H9 (cell line): ENCODE measurements around the gene CDC14A. TPM values are rescaled to one million over a fixed set of nuclear protein-coding genes. Genes with fewer than 3 reads are reported as not detected.

Experiments
- DNase-seq: peaks from one replicate; pipeline ENCODE4 v3.0.0-alpha.2; 2017
- H2AFZ ChIP-seq: one replicate; pipeline ENCODE4 v1.6.1; 2013; ENCODE audit warnings: mild to moderate bottlenecking, low read length, control low read depth, moderate library complexity
- H2AK5ac ChIP-seq: 2 replicates; pipeline ENCODE4 v1.6.1; 2013; ENCODE audit warnings: low read length, control low read depth, mixed read lengths; ENCODE audit not compliant: insufficient read length
- H2BK120ac ChIP-seq: one replicate; pipeline ENCODE4 v1.6.1; 2013; ENCODE audit warnings: low read depth, mild to moderate bottlenecking, low read length, control low read depth, inconsistent platforms; ENCODE audit not compliant: poor library complexity, severe bottlenecking
- H2BK12ac ChIP-seq: 2 replicates; pipeline ENCODE4 v1.6.1; 2013; ENCODE audit warnings: low read length, control low read depth, mixed read lengths, low read depth; ENCODE audit not compliant: insufficient read length
- H2BK15ac ChIP-seq: 2 replicates; pipeline ENCODE4 v1.6.1; 2013; ENCODE audit warnings: low read depth, low read length, control low read depth
- H2BK20ac ChIP-seq: one replicate; pipeline ENCODE4 v1.6.1; 2013; ENCODE audit warnings: low read depth, mild to moderate bottlenecking, low read length, control low read depth, inconsistent platforms; ENCODE audit not compliant: poor library complexity, severe bottlenecking
- H2BK5ac ChIP-seq: 2 replicates; pipeline ENCODE4 v1.6.1; 2013; ENCODE audit warnings: low read length, control low read depth, mixed read lengths; ENCODE audit not compliant: insufficient read length
- H3K14ac ChIP-seq: 2 replicates; pipeline ENCODE4 v1.6.1; 2013; ENCODE audit warnings: low read length, control low read depth; ENCODE audit not compliant: insufficient read depth
- H3K18ac ChIP-seq: 2 replicates; pipeline ENCODE4 v1.6.1; 2013; ENCODE audit warnings: low read depth, mild to moderate bottlenecking, mixed read lengths, low read length, control low read depth; ENCODE audit not compliant: insufficient read length
- H3K23ac ChIP-seq: 2 replicates; pipeline ENCODE4 v1.6.1; 2013; ENCODE audit warnings: low read length, control low read depth, mixed read lengths, low read depth; ENCODE audit not compliant: insufficient read length
- H3K23me2 ChIP-seq: 2 replicates; pipeline ENCODE4 v1.6.1; 2013; ENCODE audit warnings: low read depth, mild to moderate bottlenecking, mixed read lengths, low read length, control low read depth; ENCODE audit not compliant: insufficient read length, poor library complexity, severe bottlenecking
- H3K27ac ChIP-seq: 2 replicates; pipeline ENCODE4 v1.5.1; 2013; ENCODE audit warnings: low read length, control low read depth, mixed read lengths, low read depth; ENCODE audit not compliant: insufficient read length
- H3K27me3 ChIP-seq: 2 replicates; pipeline ENCODE4 v1.6.1; 2013; ENCODE audit warnings: low read length, control low read depth, inconsistent platforms; ENCODE audit not compliant: insufficient read depth
- H3K4ac ChIP-seq: 2 replicates; pipeline ENCODE4 v1.6.1; 2013; ENCODE audit warnings: low read depth, mild to moderate bottlenecking, control low read depth, inconsistent platforms, low read length, moderate library complexity
- H3K4me1 ChIP-seq: 2 replicates; pipeline ENCODE4 v1.6.1; 2013; ENCODE audit warnings: low read length, control low read depth, inconsistent platforms; ENCODE audit not compliant: insufficient read depth
- H3K4me2 ChIP-seq: 2 replicates; pipeline ENCODE4 v1.6.1; 2013; ENCODE audit warnings: low read length, control low read depth, mixed read lengths; ENCODE audit not compliant: insufficient read length, insufficient read depth
- H3K56ac ChIP-seq: 2 replicates; pipeline ENCODE4 v1.6.1; 2013; ENCODE audit warnings: low read depth, mild to moderate bottlenecking, mixed read lengths, low read length, control low read depth; ENCODE audit not compliant: insufficient read length
- H3K79me1 ChIP-seq: 2 replicates; pipeline ENCODE4 v1.6.1; 2013; ENCODE audit warnings: low read depth, mild to moderate bottlenecking, moderate library complexity, low read length, control low read depth, inconsistent platforms; ENCODE audit not compliant: insufficient read depth, poor library complexity, severe bottlenecking
- H3K79me2 ChIP-seq: 2 replicates; pipeline ENCODE4 v1.6.1; 2013; ENCODE audit warnings: low read length, control low read depth, inconsistent platforms; ENCODE audit not compliant: insufficient read depth
- H3K9ac ChIP-seq: 2 replicates; pipeline ENCODE4 v1.6.1; 2013; ENCODE audit warnings: low read length, control low read depth, mixed read lengths; ENCODE audit not compliant: insufficient read length; ENCODE audit errors: extremely low read depth
- H3K9me3 ChIP-seq: one replicate; pipeline ENCODE4 v1.6.1; 2013; ENCODE audit warnings: low read depth, low read length, inconsistent platforms; ENCODE audit not compliant: control insufficient read depth
- H3T11ph ChIP-seq: one replicate; pipeline ENCODE4 v1.6.1; 2013; ENCODE audit warnings: mild to moderate bottlenecking, low read length, control low read depth, inconsistent platforms
- H4K20me1 ChIP-seq: one replicate; pipeline ENCODE4 v1.6.1; 2013; ENCODE audit not compliant: control insufficient read depth, insufficient read length, insufficient read depth
- H4K5ac ChIP-seq: 2 replicates; pipeline ENCODE4 v1.6.1; 2013; ENCODE audit warnings: low read depth, mild to moderate bottlenecking, mixed read lengths, low read length, control low read depth; ENCODE audit not compliant: insufficient read length
- H4K8ac ChIP-seq: replicated peaks from 2 replicates; pipeline ENCODE4 v1.6.1; 2013; ENCODE audit warnings: low read length, control low read depth, mixed read lengths, low read depth; ENCODE audit not compliant: insufficient read length
- H4K91ac ChIP-seq: 2 replicates; pipeline ENCODE4 v1.6.1; 2013; ENCODE audit warnings: low read depth, mild to moderate bottlenecking, moderate library complexity, mixed read lengths, low read length, control low read depth; ENCODE audit not compliant: insufficient read length
- H3K27ac Mint-ChIP-seq, 3 experiments: 2 replicates in 2 of 3; 3 replicates in 1 of 3; pipeline ENCODE4 v1.8.0; 2020 to 2021; ENCODE audit warnings: mixed read lengths in 3 of 3, mild to moderate bottlenecking in 1 of 3, moderate library complexity in 1 of 3
- H3K27me3 Mint-ChIP-seq: 2 replicates; pipeline ENCODE4 v1.8.0; 2021; ENCODE audit warnings: low read depth, mild to moderate bottlenecking, moderate library complexity, mixed read lengths
- H3K36me3 Mint-ChIP-seq, 3 experiments: 2 replicates in 2 of 3; 3 replicates in 1 of 3; pipeline ENCODE4 v1.8.0; 2020 to 2021; ENCODE audit warnings: low read depth in 3 of 3, mixed read lengths in 3 of 3; ENCODE audit not compliant: insufficient read depth in 1 of 3
- H3K4me1 Mint-ChIP-seq, 2 experiments: 2 replicates each; pipeline ENCODE4 v1.8.0; 2020; ENCODE audit warnings: mixed read lengths in 2 of 2
- H3K4me3 Mint-ChIP-seq, 2 experiments: 2 replicates in 1 of 2; 3 replicates in 1 of 2; pipeline ENCODE4 v1.8.0; 2020 to 2021; ENCODE audit warnings: mild to moderate bottlenecking in 2 of 2, mixed read lengths in 2 of 2, moderate library complexity in 1 of 2
- H3K9me3 Mint-ChIP-seq, 2 experiments: 2 replicates in 1 of 2; 3 replicates in 1 of 2; pipeline ENCODE4 v1.8.0; 2020; ENCODE audit warnings: mild to moderate bottlenecking in 2 of 2, mixed read lengths in 2 of 2, moderate library complexity in 1 of 2
- WGBS: extraction: QIAGEN DNeasy Blood & Tissue Kit; methylation state at CpG from one replicate; pipeline ENCODE4 v1.1.7; 2013; ENCODE audit warnings: missing lambda C conversion rate, low lambda C conversion rate, mixed read lengths; ENCODE audit not compliant: insufficient read length; ENCODE audit errors: extremely low coverage; 5-methylcytosine and 5-hydroxymethylcytosine counted together
- total RNA-seq: library from RNA; stranded (reverse); gene quantifications from 2 replicates; pipeline ENCODE4 v1.2.1, GENCODE V29; 2021
- TF ChIP-seq, protein P1 (sequence below): fragments of 200-600 bp; sonication (generic); conservative IDR thresholded peaks from 3 replicates; pipeline ENCODE4 v1.8.0; 2021; ENCODE audit warnings: antibody characterized with exemption, mild to moderate bottlenecking

Gene CDC14A
- total RNA-seq, 1 experiment from 2014 or later = 8.9 TPM

- no peak overlapping the region for H2AK5ac ChIP-seq
- no peak overlapping the region for H3K9ac ChIP-seq
- no peak overlapping the region for H3K14ac ChIP-seq
- no peak overlapping the region for H2BK5ac ChIP-seq
- H3K79me1 ChIP-seq = no peaks in the 10 kb centered on the region
- H3K4me1 ChIP-seq = no peaks in the 10 kb centered on the region
- no peak overlapping the region for H3K23ac ChIP-seq
- no peak overlapping the region for H2BK20ac ChIP-seq
- Mint-ChIP-seq H3K27me3 (peaks cover 30% of the 10 kb centered on the region), H3K4me3 (no peak overlapping the region), H3K36me3 (no peaks in the 10 kb centered on the region), H3K27ac (no peak overlapping the region), H3K4me1 (peaks cover 0 to 10% of the 10 kb centered on the region in 2 experiments; a peak in 2 of 4 replicates), H3K9me3 (no peaks in the 10 kb centered on the region; a peak in 2 of 5 replicates)
- no peak overlapping the region for H2BK15ac ChIP-seq
- no peak overlapping the region for H3K4me2 ChIP-seq
- DNase-seq = no peak
- H4K91ac ChIP-seq = no peak overlapping the region
- no peak overlapping the region for H3T11ph ChIP-seq
- H4K20me1 ChIP-seq = no peaks in the 10 kb centered on the region
- H3K9me3 ChIP-seq = no peaks in the 10 kb centered on the region
- H3K23me2 ChIP-seq = no peaks in the 10 kb centered on the region
- H3K4ac ChIP-seq = no peak overlapping the region
- no peak overlapping the region for H4K8ac ChIP-seq
- H2AFZ ChIP-seq = no peak overlapping the region
- WGBS = no CpG with 5 or more reads among the region's 4 CpGs
- H3K27me3 ChIP-seq = peaks cover 15% of the 10 kb centered on the region; the same call in 1 of the 2 replicates
- no peak overlapping the region for H3K18ac ChIP-seq
- TF ChIP-seq, protein P1, sequence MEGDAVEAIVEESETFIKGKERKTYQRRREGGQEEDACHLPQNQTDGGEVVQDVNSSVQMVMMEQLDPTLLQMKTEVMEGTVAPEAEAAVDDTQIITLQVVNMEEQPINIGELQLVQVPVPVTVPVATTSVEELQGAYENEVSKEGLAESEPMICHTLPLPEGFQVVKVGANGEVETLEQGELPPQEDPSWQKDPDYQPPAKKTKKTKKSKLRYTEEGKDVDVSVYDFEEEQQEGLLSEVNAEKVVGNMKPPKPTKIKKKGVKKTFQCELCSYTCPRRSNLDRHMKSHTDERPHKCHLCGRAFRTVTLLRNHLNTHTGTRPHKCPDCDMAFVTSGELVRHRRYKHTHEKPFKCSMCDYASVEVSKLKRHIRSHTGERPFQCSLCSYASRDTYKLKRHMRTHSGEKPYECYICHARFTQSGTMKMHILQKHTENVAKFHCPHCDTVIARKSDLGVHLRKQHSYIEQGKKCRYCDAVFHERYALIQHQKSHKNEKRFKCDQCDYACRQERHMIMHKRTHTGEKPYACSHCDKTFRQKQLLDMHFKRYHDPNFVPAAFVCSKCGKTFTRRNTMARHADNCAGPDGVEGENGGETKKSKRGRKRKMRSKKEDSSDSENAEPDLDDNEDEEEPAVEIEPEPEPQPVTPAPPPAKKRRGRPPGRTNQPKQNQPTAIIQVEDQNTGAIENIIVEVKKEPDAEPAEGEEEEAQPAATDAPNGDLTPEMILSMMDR = no peak
- no peaks in the 10 kb centered on the region for H3K79me2 ChIP-seq
- H4K5ac ChIP-seq = no peak overlapping the region
- no peak overlapping the region for H3K27ac ChIP-seq
- H3K56ac ChIP-seq = no peak overlapping the region
- H2BK12ac ChIP-seq = no peak overlapping the region
- no peak overlapping the region for H2BK120ac ChIP-seq
These were observed 192.5 kb downstream of the CDC14A start for GRCh38 chr1:100544791-100545190.
